ENCODE measurements around the gene RFFL.
"Not testable (repeated sequence)": the region's sequence is repeated elsewhere in the genome, so short reads cannot be mapped to it uniquely, and the experiment has no call there.

The RFFL gene

DNA sequence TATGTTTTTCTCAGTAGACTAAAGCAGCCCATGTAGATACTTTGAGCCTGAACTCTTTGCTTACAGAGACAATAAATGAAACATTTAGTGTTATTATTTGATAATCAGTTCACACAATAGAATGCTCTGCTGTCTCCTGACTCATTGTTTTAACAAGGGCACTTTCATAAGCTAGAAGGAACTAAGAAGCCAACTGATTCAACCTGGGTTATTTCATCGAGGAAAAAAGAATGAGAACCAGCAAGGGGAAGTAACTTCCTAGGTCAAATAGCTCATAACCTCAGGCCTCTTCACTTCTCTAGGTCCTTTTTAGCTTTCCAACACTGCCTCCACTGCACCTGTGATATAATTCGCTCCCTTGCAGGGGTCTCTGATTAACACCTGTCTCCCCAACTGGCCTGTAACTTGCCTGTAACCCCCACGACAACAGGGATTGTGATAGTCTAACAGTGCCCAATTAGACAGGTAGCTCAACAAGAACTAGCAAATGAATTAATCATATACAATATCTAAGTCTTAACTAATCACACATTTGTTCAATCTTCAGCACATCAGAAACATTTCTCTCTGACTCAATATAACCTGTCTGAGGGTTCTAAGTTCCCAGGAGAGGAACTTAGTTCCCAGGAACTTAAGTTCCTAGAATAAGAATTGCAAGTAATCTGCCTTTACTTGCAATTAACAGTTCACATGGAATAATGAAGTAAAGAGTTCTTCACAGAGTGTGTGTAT lies 34.8 kb downstream of the RFFL start:
- H3K27me3 ChIP-seq (ENCODE audit: control insufficient read depth, low read length), result no peaks in the 10 kb centered on the region
- no peaks in the 10 kb centered on the region for H3K9me3 ChIP-seq (ENCODE audit: control insufficient read depth, insufficient read depth, low read length)
- no peaks in the 10 kb centered on the region for H3K36me3 ChIP-seq (ENCODE audit: control insufficient read depth, low read length)
- no peak overlapping the region for H3K4me2 ChIP-seq (ENCODE audit: low read length)
- TF ChIP-seq EZH2phosphoT487 (IDR thresholded peaks at IDR 0.05; ENCODE audit: borderline replicate concordance, low read length), result no peak
- TF ChIP-seq, protein P1, sequence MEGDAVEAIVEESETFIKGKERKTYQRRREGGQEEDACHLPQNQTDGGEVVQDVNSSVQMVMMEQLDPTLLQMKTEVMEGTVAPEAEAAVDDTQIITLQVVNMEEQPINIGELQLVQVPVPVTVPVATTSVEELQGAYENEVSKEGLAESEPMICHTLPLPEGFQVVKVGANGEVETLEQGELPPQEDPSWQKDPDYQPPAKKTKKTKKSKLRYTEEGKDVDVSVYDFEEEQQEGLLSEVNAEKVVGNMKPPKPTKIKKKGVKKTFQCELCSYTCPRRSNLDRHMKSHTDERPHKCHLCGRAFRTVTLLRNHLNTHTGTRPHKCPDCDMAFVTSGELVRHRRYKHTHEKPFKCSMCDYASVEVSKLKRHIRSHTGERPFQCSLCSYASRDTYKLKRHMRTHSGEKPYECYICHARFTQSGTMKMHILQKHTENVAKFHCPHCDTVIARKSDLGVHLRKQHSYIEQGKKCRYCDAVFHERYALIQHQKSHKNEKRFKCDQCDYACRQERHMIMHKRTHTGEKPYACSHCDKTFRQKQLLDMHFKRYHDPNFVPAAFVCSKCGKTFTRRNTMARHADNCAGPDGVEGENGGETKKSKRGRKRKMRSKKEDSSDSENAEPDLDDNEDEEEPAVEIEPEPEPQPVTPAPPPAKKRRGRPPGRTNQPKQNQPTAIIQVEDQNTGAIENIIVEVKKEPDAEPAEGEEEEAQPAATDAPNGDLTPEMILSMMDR (IDR thresholded peaks at IDR 0.05; ENCODE audit: low read depth, low read length, poor library complexity, severe bottlenecking), result no peak
- H3K79me2 ChIP-seq (ENCODE audit: control insufficient read depth, low read length), result no peaks in the 10 kb centered on the region
- H3K9me2 ChIP-seq (replicated peaks; ENCODE audit: control insufficient read depth, low read length), result no peaks in the 10 kb centered on the region
- no peak overlapping the region for H3K4me3 ChIP-seq (ENCODE audit: low read length)
- no peaks in the 10 kb centered on the region for H4K20me1 ChIP-seq (ENCODE audit: control insufficient read depth, insufficient read depth, low read depth, low read length)
- peaks cover 6% of the 10 kb centered on the region for H3K4me1 ChIP-seq (ENCODE audit: control insufficient read depth, low read length)
- H3F3A ChIP-seq (ENCODE audit: control insufficient read depth, insufficient read depth), result peaks cover 2% of the 10 kb centered on the region; the same call in 1 of the 2 replicates
- H3K27ac ChIP-seq (ENCODE audit: low read depth, low read length), result no peak overlapping the region

DNA sequence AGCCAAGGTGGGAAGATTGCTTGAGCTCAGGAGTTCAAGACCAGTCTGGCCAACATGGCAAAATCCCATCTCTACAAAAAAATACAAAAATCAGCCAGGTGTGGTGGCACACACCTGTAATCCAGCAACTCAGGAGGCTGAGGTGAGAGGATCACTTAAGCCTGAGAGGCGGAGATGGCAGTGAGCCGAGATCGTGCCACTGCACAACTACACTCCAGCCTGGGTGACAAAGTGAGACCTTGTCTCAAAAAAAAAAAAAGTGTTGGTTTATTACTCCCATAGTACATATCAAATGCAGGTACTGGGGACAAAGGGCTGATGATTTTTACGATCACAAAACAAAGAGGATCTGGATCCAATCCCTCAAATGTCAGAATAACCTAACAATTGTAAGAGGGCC lies 35.4 kb downstream of the RFFL start:
- not testable (repeated sequence) for H3K79me2 ChIP-seq (ENCODE audit: control insufficient read depth, low read length); H4K20me1 ChIP-seq (ENCODE audit: control insufficient read depth, insufficient read depth, low read depth, low read length); H3K9me2 ChIP-seq (replicated peaks; ENCODE audit: control insufficient read depth, low read length); H3K4me2 ChIP-seq (ENCODE audit: low read length); H3K36me3 ChIP-seq (ENCODE audit: control insufficient read depth, low read length); H3F3A ChIP-seq (ENCODE audit: control insufficient read depth, insufficient read depth); H3K4me3 ChIP-seq (ENCODE audit: low read length); H3K27ac ChIP-seq (ENCODE audit: low read depth, low read length); H3K27me3 ChIP-seq (ENCODE audit: control insufficient read depth, low read length); H3K9me3 ChIP-seq (ENCODE audit: control insufficient read depth, insufficient read depth, low read length); H3K4me1 ChIP-seq (ENCODE audit: control insufficient read depth, low read length)

DNA sequence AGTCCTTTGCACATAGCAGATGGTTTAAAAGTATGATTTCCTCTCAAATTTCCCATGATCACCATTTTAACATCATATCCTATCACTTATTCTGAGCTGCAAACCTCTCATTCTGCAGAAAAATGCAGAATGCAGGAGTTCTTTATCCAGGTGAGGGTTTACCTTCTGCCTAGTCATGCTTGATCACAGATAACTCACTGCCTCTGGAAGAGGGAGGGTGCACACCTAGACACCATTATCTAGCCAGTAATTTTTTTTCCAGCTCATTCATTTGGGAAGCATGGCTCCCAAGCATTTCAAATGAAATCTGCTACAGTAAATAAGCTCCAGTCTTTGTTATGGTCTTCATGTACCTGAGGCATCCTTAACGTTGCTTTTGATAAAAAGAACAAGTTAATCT lies 38.0 kb downstream of the RFFL start:
- no peaks in the 10 kb centered on the region for H3K36me3 ChIP-seq (ENCODE audit: control insufficient read depth, low read length)
- TF ChIP-seq, protein P1 (IDR thresholded peaks at IDR 0.05; ENCODE audit: low read depth, low read length, poor library complexity, severe bottlenecking), result no peak
- TF ChIP-seq EZH2phosphoT487 (IDR thresholded peaks at IDR 0.05; ENCODE audit: borderline replicate concordance, low read length), result no peak

DNA sequence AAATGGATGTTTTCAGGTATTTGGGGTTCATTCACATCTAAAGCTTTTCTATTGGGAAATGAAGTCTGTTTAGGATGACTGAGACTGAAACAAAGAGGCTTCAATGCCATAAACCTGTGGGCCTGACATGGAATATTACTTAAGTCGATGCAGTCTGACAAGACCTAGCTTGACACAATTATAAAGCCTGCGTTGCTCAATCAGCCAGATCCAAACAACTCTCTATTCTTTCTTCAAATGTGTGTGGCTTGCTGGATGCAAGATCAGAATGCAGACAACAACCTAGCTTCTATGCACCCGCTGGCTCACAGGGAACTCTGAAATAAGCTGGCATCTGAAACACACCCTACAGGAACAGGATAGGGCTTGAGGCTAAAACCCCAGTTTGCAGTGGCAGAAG lies 40.0 kb downstream of the RFFL start:
- Histone ChIP-seq H3F3A (ENCODE audit: control insufficient read depth, insufficient read depth) (no peaks in the 10 kb centered on the region), H3K4me1 (ENCODE audit: control insufficient read depth, low read length) (peaks cover 10% of the 10 kb centered on the region), H4K20me1 (ENCODE audit: control insufficient read depth, insufficient read depth, low read depth, low read length) (no peaks in the 10 kb centered on the region), H3K36me3 (ENCODE audit: control insufficient read depth, low read length) (no peaks in the 10 kb centered on the region), H3K4me2 (ENCODE audit: low read length) (no peak overlapping the region), H3K79me2 (ENCODE audit: control insufficient read depth, low read length) (no peaks in the 10 kb centered on the region), H3K27me3 (ENCODE audit: control insufficient read depth, low read length) (no peaks in the 10 kb centered on the region), H3K4me3 (ENCODE audit: low read length) (no peak overlapping the region), H3K27ac (ENCODE audit: low read depth, low read length) (no peak overlapping the region), H3K9me2 (replicated peaks; ENCODE audit: control insufficient read depth, low read length) (no peaks in the 10 kb centered on the region), H3K9me3 (ENCODE audit: control insufficient read depth, insufficient read depth, low read length) (no peaks in the 10 kb centered on the region)
- no peak for TF ChIP-seq EZH2phosphoT487 (IDR thresholded peaks at IDR 0.05; ENCODE audit: borderline replicate concordance, low read length)

More for the DNA sequence above, 38.0 kb downstream of the RFFL start:
- H4K20me1 ChIP-seq (ENCODE audit: control insufficient read depth, insufficient read depth, low read depth, low read length), result no peaks in the 10 kb centered on the region
- H3K9me3 ChIP-seq (ENCODE audit: control insufficient read depth, insufficient read depth, low read length), result no peaks in the 10 kb centered on the region
- H3K4me1 ChIP-seq (ENCODE audit: control insufficient read depth, low read length), result peaks cover 10% of the 10 kb centered on the region
- peaks cover 2% of the 10 kb centered on the region; the same call in 1 of the 2 replicates for H3F3A ChIP-seq (ENCODE audit: control insufficient read depth, insufficient read depth)
- no peaks in the 10 kb centered on the region for H3K79me2 ChIP-seq (ENCODE audit: control insufficient read depth, low read length)
- no peak overlapping the region for H3K27ac ChIP-seq (ENCODE audit: low read depth, low read length)
- no peaks in the 10 kb centered on the region for H3K27me3 ChIP-seq (ENCODE audit: control insufficient read depth, low read length)
- no peak overlapping the region for H3K4me2 ChIP-seq (ENCODE audit: low read length)
- H3K9me2 ChIP-seq (replicated peaks; ENCODE audit: control insufficient read depth, low read length), result no peaks in the 10 kb centered on the region
- no peak overlapping the region for H3K4me3 ChIP-seq (ENCODE audit: low read length)
